Measurements from ENCODE around the gene CHKA.

DNA sequence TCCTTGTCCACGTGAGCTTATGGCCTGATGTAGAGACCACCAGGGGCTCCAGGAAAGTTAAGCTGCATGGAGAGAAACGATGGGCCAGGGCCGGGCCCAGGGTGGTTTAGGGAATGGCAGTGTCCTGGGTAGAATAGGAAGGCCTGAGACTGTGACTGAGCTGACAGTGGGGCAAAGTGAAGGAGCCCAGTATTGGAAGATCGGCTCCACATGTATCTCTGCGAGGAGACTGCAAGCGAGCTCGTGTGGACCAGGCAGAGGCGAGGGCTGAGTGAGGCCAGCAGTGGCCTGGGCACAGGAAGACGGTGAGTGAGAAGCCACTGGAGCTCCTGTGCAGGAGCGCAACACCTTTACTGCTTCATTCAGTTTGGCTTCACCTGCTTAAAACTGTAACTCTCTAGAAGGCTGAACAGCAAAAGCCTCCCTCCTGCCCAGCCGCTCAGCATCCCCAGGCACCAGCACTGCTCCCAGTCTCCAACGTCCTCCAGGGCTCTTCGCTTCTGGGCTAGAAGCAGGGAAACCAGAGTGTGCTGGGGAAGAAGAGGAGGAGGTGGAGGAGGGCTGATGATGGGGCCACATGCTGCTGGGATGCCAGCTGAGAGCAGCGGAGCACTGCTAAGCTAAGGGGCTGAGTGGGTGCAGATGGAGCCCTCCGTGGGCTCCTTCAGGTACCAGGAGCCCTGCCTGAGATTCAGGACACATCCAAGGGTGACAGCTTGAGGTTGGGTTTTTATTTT is 68.9 kb downstream of the CHKA start:
- TF ChIP-seq, protein P1, sequence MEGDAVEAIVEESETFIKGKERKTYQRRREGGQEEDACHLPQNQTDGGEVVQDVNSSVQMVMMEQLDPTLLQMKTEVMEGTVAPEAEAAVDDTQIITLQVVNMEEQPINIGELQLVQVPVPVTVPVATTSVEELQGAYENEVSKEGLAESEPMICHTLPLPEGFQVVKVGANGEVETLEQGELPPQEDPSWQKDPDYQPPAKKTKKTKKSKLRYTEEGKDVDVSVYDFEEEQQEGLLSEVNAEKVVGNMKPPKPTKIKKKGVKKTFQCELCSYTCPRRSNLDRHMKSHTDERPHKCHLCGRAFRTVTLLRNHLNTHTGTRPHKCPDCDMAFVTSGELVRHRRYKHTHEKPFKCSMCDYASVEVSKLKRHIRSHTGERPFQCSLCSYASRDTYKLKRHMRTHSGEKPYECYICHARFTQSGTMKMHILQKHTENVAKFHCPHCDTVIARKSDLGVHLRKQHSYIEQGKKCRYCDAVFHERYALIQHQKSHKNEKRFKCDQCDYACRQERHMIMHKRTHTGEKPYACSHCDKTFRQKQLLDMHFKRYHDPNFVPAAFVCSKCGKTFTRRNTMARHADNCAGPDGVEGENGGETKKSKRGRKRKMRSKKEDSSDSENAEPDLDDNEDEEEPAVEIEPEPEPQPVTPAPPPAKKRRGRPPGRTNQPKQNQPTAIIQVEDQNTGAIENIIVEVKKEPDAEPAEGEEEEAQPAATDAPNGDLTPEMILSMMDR (IDR thresholded peaks at IDR 0.05): no peak
- TF ChIP-seq POLR2AphosphoS5 (IDR thresholded peaks at IDR 0.05; ENCODE audit: low read depth, low read length) (peak; percentile 36; the same call in 1 of the 2 replicates), SIN3A (IDR thresholded peaks at IDR 0.05; ENCODE audit: borderline replicate concordance, insufficient read depth, low read depth, low read length) (no peak), TCF7L2 (IDR thresholded peaks at IDR 0.05; ENCODE audit: low read depth, low read length) (no peak)
- TF ChIP-seq, protein P2, sequence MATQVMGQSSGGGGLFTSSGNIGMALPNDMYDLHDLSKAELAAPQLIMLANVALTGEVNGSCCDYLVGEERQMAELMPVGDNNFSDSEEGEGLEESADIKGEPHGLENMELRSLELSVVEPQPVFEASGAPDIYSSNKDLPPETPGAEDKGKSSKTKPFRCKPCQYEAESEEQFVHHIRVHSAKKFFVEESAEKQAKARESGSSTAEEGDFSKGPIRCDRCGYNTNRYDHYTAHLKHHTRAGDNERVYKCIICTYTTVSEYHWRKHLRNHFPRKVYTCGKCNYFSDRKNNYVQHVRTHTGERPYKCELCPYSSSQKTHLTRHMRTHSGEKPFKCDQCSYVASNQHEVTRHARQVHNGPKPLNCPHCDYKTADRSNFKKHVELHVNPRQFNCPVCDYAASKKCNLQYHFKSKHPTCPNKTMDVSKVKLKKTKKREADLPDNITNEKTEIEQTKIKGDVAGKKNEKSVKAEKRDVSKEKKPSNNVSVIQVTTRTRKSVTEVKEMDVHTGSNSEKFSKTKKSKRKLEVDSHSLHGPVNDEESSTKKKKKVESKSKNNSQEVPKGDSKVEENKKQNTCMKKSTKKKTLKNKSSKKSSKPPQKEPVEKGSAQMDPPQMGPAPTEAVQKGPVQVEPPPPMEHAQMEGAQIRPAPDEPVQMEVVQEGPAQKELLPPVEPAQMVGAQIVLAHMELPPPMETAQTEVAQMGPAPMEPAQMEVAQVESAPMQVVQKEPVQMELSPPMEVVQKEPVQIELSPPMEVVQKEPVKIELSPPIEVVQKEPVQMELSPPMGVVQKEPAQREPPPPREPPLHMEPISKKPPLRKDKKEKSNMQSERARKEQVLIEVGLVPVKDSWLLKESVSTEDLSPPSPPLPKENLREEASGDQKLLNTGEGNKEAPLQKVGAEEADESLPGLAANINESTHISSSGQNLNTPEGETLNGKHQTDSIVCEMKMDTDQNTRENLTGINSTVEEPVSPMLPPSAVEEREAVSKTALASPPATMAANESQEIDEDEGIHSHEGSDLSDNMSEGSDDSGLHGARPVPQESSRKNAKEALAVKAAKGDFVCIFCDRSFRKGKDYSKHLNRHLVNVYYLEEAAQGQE (IDR thresholded peaks at IDR 0.05; ENCODE audit: insufficient read depth in 1 of 2, low read depth in 2 of 2, low read length in 1 of 2): no peak

Measured in Panc1 (cell line).